ENCODE results near the gene EIF1.

Gene EIF1

GRCh38 chr17:41717408-41718286, 29.0 kb downstream of the EIF1 start:
- DNase-seq (ENCODE audit: insufficient read length, low spot score) (no peak), FAIRE-seq (no peak)
- no peak for TF ChIP-seq POLR2A (IDR thresholded peaks at IDR 0.05; ENCODE audit: low read depth, low read length)

GRCh38 chr17:41718287-41718645, 29.6 kb downstream of the EIF1 start:
- DNase-seq (ENCODE audit: insufficient read length, low spot score) (no peak), FAIRE-seq (no peak)

GRCh38 chr17:41722231-41722630, 33.5 kb downstream of the EIF1 start:
- FAIRE-seq: no peak
- no peak for DNase-seq (ENCODE audit: insufficient read length, low spot score)
- TF ChIP-seq POLR2A (IDR thresholded peaks at IDR 0.05; ENCODE audit: low read depth, low read length): no peak

More at GRCh38 chr17:41718287-41718645, 29.6 kb downstream of the EIF1 start:
- TF ChIP-seq POLR2A (IDR thresholded peaks at IDR 0.05; ENCODE audit: low read depth, low read length): no peak

- DNase-seq (ENCODE audit: insufficient read length, low spot score) (no peak), FAIRE-seq (no peak)
- no peak for TF ChIP-seq POLR2A (IDR thresholded peaks at IDR 0.05; ENCODE audit: low read depth, low read length)
Observed at GRCh38 chr17:41723801-41724475, 35.3 kb downstream of the EIF1 start.

- TF ChIP-seq POLR2A (IDR thresholded peaks at IDR 0.05; ENCODE audit: low read depth, low read length): no peak
- DNase-seq (ENCODE audit: insufficient read length, low spot score) (no peak), FAIRE-seq (no peak)
Observed at GRCh38 chr17:41724476-41725050, 35.9 kb downstream of the EIF1 start.

- DNase-seq (ENCODE audit: insufficient read length, low spot score) (no peak), FAIRE-seq (no peak)
- TF ChIP-seq POLR2A (IDR thresholded peaks at IDR 0.05; ENCODE audit: low read depth, low read length): no peak
Observed at GRCh38 chr17:41725134-41725533, 36.4 kb downstream of the EIF1 start.

GRCh38 chr17:41728056-41728455, 39.4 kb downstream of the EIF1 start:
- no peak for FAIRE-seq

GRCh38 chr17:41730479-41730878, 41.8 kb downstream of the EIF1 start:
- no peak for FAIRE-seq
- TF ChIP-seq POLR2A (IDR thresholded peaks at IDR 0.05; ENCODE audit: low read depth, low read length): no peak
- DNase-seq (ENCODE audit: insufficient read length, low spot score): no peak

More at GRCh38 chr17:41728056-41728455, 39.4 kb downstream of the EIF1 start:
- TF ChIP-seq POLR2A (IDR thresholded peaks at IDR 0.05; ENCODE audit: low read depth, low read length): no peak
- no peak for DNase-seq (ENCODE audit: insufficient read length, low spot score)

- FAIRE-seq: no peak
- no peak for TF ChIP-seq POLR2A (IDR thresholded peaks at IDR 0.05; ENCODE audit: low read depth, low read length)
- no peak for DNase-seq (ENCODE audit: insufficient read length, low spot score)
Observed at GRCh38 chr17:41731836-41732235, 43.2 kb downstream of the EIF1 start.

- DNase-seq (ENCODE audit: insufficient read length, low spot score) (no peak), FAIRE-seq (no peak)
- TF ChIP-seq POLR2A (IDR thresholded peaks at IDR 0.05; ENCODE audit: low read depth, low read length): no peak
Observed at GRCh38 chr17:41733348-41734138, 44.9 kb downstream of the EIF1 start.

GRCh38 chr17:41734139-41734948, 45.7 kb downstream of the EIF1 start, which contains the start of gene HAP1:
HAP1 (minus strand) TSS chr17:41734643; CDS start chr17:41734634, 9 bp downstream.
- FAIRE-seq (no peak), DNase-seq (ENCODE audit: insufficient read length, low spot score) (no peak)
- peak; percentile 95 for TF ChIP-seq POLR2A (IDR thresholded peaks at IDR 0.05; ENCODE audit: low read depth, low read length)

GRCh38 chr17:41734949-41735313, 46.2 kb downstream of the EIF1 start:
- DNase-seq (ENCODE audit: insufficient read length, low spot score): no peak
- FAIRE-seq: no peak

GRCh38 chr17:41735744-41736143, 47.1 kb downstream of the EIF1 start:
- DNase-seq (ENCODE audit: insufficient read length, low spot score): no peak
- TF ChIP-seq POLR2A (IDR thresholded peaks at IDR 0.05; ENCODE audit: low read depth, low read length): no peak
- FAIRE-seq: no peak

More at GRCh38 chr17:41734949-41735313, 46.2 kb downstream of the EIF1 start:
- no peak for TF ChIP-seq POLR2A (IDR thresholded peaks at IDR 0.05; ENCODE audit: low read depth, low read length)

All from H54 (cell line).